T-helper 2 cell treated with Interferon-gamma antibody and Interleukin-4, amounts not matched to agents 100 ng/mL and 5 ng/mL, for 36 hours (primary cell): Measurements from ENCODE around the gene TIGD2. TPM values are rescaled to one million over a fixed set of nuclear protein-coding genes. Genes with fewer than 3 reads are reported as not detected.
"Not testable (repeated sequence)": the region's sequence is repeated elsewhere in the genome, so short reads cannot be mapped to it uniquely, and the experiment has no call there.

Source experiments
- intact Hi-C: fragments of 100-400 bp; cut with micrococcal nuclease; formaldehyde crosslinking; loops from one replicate; pipeline ENCODE4 v1.15.1; 2023
- total RNA-seq: library from RNA; stranded (reverse); gene quantifications from 2 replicates; pipeline ENCODE4 v1.2.3, GENCODE V29; 2022

Gene TIGD2
- total RNA-seq, 1 donor from 2014 or later = 5.7 TPM

DNA sequence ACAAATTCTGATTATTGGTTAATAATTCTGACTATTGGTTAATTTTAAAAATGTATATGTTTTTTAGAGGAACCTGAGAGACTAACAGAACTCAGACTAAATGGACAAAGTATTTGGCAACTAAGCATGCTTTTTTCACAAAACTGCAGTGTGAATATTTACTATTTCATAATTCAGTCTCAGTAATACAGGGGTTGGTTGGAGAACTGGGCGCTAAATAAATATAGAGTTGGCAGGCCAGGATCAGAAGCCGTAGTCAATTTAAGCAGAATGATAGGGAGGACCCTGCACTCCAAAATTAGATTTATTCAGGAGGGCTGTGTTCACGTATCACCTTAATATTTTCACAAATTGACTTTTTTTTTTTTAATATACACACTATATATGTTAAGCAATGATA, 5.8 kb downstream of the TIGD2 start:
- intact Hi-C loops = no loop called here

GRCh38 chr4:89119166-89119565, 7.8 kb downstream of the TIGD2 start:
- intact Hi-C loops = no loop called here

- intact Hi-C loops = no loop called here
These were observed 8.5 kb downstream of the TIGD2 start for GRCh38 chr4:89119836-89120235.

GRCh38 chr4:89121387-89122068, 10.2 kb downstream of the TIGD2 start:
- intact Hi-C loops = no loop called here

DNA sequence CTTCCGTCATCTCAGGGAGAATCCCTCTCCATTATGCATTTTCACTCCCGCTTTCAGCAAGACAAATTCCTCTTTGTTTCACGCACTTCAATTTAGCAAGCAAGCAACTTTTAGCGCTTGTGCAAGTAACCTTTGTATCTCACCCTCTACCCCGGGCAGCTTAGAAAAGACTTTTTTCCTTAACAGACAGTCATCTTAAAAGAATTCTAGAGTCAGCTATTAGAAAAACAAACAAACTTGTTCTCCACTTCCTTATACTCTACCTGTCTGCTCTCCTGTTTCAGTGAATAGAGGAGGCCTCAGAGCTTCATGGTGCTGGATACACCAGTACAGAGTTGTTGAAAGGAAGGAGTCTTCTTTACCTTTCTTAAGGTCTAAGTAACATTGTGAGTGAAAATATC, 12.1 kb downstream of the TIGD2 start:
- intact Hi-C loops = no loop called here

- intact Hi-C loops = no loop called here
These were observed 14.8 kb downstream of the TIGD2 start for GRCh38 chr4:89125901-89126782.

DNA sequence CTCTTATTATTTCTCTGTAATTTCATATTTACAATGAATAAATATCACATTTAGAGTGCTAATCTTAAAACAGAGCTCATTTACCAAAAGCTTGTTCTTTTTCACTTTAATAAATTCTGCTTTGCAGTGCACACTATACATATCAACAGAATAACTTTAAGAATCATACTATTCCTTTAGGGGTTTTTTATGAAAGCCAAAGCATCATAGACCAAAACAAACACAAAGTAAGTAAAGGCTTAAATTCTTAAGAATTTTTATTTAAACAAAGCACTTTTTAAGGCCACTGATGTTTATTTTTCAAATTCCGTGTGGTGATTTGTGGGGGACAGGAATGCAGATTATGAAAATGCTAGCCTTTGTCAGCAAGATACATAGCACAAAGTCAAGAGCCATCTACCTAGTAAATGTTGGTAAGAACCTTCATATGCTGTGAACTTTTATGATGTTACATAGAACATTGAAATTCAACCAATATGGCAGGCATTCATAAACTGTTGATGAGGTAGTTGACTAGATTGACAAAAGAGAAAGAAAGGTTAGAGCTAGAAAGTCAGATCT, 17.8 kb downstream of the TIGD2 start:
- intact Hi-C loops = no loop called here

DNA sequence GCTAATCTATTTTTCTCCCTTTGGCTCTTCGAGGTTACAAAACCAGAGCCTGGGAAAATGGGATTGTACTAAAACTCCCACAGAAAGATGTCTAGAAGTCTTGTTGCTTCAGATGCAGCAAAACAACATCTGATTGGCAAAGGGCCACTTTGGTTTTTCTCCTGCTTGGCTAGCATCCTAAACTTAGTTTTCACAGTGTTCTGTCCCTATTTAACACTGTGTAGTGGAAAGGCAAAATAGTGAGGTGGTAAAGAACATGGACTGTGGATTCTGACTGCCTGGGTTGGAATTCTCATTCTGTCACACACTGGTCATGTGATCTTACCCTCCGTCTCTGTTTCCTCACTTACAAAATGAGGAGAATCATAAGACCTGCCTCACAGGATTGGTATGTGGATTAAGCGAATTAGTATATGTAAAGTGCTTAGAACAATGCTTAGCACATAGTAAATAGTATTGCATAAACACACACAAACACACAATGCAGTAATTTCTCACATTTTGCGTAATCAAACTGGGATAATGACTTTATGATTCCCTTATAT, 23.5 kb downstream of the TIGD2 start:
- intact Hi-C loops = no loop called here

DNA sequence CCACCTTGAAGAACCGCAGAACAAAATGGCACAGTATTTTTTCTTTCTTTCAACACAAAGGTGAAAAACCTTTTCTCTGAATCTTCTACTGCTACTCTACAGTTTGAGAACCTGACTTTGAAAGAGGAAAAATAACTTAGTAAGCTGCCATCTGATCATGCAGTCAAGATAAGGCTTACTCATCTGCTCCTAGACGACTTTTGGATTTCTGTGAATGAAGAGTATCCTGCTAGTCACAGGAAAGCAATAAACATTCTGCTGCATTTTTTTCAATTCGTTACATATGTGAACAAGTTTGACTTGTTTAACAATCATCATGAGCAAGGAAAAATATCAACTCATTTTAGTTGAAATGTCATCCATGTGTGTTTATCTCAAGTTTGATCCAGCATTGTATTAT, 25.2 kb downstream of the TIGD2 start:
- intact Hi-C loops = no loop called here

- intact Hi-C loops = no loop called here
These were observed 25.9 kb downstream of the TIGD2 start for GRCh38 chr4:89137231-89137630.

DNA sequence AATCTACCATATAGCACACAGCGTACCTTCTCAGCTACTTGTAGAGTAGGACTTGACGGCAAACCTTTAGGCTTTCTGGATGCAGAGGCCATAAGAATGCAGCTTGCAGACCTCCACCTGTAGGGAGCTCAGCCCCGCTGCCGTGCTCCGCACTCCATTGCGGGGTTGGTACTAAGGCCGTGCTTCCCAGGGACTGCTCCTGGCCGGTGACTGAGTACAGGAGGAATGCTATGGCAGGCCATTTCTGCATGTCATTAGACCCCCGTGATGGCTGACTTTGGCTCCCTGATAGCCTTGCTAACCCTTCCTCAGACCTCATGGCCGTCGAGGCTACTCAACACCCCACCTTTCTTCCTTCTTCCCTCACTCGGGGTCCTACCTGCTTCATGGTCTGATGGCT, 26.4 kb downstream of the TIGD2 start:
- intact Hi-C loops = no loop called here

GRCh38 chr4:89140168-89140759, 28.9 kb downstream of the TIGD2 start:
- intact Hi-C loops = no loop called here

GRCh38 chr4:89142691-89143669, 31.6 kb downstream of the TIGD2 start:
- intact Hi-C loops = no loop called here

DNA sequence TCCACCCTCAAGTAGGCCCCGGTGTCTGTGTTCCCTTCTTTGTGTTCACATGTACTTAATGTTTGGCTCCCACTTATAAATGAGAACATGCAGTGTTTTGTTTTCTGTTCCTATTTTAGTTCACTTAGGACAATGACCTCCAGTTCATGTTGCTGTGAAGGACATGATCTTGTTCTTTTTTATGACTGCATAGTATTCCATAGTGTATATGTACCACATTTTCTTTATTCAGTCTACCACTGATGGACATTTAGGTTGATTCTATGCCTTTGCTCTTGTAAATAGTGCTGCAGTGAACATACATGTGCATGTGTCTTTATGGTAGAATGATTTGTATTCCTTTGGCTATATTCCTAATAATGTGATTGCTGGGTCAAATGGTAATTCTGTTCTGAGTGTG, 33.3 kb downstream of the TIGD2 start:
- intact Hi-C loops = not testable (repeated sequence)

GRCh38 chr4:89146196-89146595, 34.9 kb downstream of the TIGD2 start:
- intact Hi-C loops = no loop called here

DNA sequence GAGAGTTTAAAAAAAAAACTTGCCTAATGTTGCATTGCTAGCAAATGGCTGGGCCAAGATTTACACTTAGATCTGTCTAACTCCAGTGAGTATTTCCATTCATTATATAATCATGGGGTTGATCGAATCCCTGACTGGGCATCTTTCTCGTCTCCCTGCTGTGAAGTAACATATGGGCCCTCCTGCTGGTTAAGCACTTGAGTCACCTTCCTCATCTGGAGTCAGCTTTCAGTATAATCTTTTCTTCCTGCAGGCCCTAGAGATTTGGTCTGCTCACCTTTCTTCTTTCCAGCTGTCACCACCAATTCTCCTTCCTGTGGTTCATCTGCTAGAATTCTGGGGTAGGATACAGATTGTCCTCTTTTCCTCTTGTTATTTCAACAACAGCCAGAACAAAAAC, 41.6 kb downstream of the TIGD2 start:
- intact Hi-C loops = no loop called here

GRCh38 chr4:89156174-89156914, 45.0 kb downstream of the TIGD2 start:
- intact Hi-C loops = loop anchor here (5.0 kb wide), 1 partner anchor 746 kb away; no protein-coding TSS in a partner anchor

DNA sequence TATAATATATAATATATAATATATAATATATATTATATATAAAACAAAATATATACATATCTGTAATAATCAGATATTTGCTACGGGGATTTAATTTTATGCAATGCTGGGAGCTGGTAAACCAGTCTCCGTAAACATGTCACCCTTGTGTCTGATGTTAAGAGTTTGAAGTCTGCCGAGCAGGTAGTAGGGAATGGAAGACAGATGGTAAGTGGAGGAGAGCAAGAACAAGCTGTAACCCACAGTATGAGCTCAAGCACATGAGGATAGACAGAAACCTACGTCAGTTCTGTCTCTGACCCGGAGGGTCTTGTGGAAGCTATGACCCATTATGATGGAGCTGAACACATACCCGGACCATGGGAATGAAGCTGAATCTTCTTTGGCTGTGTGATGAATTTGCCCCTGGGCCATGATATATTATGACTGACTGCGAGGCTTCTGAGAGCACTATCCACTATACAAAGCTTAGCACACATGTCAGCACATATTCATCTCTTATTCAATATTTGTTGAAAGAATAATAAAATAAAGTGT, 46.2 kb downstream of the TIGD2 start:
- intact Hi-C loops = loop anchor here (5.0 kb wide), 1 partner anchor 745 kb away; no protein-coding TSS in a partner anchor

DNA sequence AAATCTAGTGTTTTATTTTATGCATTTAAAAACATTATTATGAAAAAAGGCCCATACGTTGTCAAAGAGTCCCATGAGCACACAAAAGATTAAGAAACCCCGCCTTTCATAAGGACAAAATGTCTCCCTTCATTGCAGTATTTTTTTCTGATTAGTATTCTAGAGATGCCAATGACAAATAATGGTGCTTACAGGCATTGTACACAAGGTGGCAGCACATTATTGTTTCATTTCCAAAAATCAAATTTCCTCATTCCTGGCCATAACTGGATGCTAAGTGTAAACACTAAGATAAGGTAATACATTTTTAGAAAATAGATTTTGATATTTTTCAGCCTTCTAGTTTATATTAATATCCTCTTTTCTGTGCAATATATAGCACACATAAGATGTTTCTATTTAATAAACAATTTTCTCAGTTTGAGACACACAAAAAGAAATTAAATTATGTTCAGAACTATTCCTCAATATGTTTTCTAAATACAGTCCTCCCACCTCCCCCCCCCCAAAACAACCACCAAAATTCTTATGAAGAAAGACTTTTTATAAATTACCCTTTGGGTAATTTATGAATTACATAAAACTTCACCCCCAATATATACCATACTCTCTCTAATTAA, 47.7 kb downstream of the TIGD2 start:
- intact Hi-C loops = loop anchor here (1.0 to 5.0 kb wide), 3 partner anchors 275 to 743 kb away; no protein-coding TSS in a partner anchor
